Stimulated activated naive CD8-positive, alpha-beta T cell treated with anti-CD3 and anti-CD28 coated beads, Interleukin-15, Interleukin-2, amounts not matched to agents 100 U/mL and 50 U/mL, for 24 hours (primary cell): ENCODE results near the gene MACF1.
"Not testable (repeated sequence)": the region's sequence is repeated elsewhere in the genome, so short reads cannot be mapped to it uniquely, and the experiment has no call there.

Source experiments
- ATAC-seq: fragments of 150-1000 bp; cut with Tn5 transposase; one replicate; pipeline ENCODE4 v1.10.0; 2021
- DNase-seq: peaks from one replicate; pipeline ENCODE4 v3.0.0; 2021

The MACF1 gene

DNA sequence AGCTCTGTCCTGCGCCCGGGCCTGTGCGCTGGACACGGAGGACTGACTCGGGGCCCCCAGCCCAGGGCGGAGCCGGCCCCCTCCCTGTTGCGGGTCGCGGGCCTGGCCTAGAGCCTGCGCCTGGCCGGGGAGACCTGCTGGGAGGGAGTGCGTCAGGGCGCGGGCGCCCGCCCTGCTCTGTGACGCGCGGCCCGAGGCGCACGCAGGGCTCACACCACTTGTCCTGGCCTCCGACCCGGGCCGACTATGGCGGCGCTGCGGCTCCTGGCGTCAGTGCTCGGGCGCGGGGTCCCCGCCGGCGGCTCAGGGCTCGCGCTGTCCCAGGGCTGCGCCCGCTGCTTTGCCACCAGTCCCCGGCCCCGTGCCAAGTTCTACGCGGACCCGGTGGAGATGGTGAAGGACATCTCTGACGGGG is 310.2 kb downstream of the MACF1 start:
- peak; percentile 58 for ATAC-seq
- not testable (repeated sequence) for DNase-seq

DNA sequence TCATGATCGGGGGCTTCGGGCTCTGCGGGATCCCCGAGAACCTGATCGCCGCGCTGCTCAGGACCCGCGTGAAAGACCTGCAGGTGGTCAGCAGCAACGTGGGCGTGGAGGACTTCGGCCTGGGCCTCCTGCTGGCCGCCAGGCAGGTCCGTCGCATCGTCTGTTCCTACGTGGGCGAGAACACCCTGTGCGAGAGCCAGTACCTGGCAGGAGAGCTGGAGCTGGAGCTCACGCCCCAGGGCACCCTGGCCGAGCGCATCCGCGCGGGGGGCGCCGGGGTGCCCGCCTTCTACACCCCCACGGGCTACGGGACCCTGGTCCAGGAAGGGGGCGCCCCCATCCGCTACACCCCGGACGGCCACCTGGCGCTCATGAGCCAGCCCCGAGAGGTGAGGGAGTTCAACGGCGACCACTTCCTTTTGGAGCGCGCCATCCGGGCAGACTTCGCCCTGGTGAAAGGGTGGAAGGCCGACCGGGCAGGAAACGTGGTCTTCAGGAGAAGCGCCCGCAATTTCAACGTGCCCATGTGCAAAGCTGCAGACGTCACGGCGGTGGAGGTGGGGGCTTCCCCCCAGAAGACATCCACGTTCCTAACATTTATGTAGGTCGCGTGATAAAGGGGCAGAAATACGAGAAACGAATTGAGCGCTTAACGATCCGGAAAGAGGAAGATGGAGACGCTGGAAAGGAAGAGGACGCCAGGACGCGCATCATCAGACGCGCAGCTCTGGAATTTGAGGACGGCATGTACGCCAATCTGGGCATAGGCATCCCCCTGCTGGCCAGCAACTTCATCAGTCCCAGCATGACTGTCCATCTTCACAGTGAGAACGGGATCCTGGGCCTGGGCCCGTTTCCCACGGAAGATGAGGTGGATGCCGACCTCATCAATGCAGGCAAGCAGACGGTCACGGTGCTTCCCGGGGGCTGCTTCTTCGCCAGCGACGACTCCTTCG is 310.9 kb downstream of the MACF1 start:
- DNase-seq: peak; percentile 68

DNA sequence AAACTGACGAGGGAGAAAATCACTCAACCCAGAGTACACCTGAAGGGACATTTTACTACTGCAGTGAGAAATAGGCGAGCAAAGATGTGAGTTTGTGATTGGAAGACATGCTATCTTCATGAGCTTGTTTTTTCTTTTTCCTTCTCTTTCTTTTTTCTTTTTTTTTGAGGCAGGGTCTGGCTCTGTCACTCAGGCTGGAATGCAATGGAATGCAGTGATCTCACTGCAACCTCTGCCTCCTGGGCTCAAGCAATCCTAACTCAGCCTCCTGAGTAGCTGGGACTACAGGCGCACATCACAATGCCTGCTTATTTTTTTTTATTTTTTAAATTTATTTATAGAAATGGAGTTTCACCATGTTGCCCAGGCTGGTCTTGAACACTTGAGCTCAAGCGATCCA is 312.3 kb downstream of the MACF1 start:
- ATAC-seq, DNase-seq: not testable (repeated sequence)

More for the DNA sequence above, 310.9 kb downstream of the MACF1 start:
- ATAC-seq: peak; percentile 51

DNA sequence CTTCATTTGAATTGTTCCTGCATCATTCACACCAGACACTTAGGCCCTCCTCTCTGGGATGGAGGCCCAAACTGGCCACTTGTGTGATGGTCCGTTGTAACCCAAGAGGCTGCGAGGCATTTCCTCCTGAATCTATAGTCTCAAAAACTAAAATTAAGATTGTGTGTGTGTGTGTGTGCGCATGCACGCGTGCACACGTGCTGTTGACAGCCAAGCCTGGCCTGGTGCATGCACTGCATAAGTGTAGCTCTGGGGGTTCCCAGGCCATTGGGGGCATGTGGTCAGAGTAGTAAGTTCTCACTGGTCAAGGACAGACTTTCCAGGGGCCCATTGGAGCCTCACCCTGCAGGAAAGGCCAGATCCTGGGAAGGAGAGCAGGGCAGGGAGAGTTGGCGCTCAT is 313.4 kb downstream of the MACF1 start:
- ATAC-seq, DNase-seq: not testable (repeated sequence)

DNA sequence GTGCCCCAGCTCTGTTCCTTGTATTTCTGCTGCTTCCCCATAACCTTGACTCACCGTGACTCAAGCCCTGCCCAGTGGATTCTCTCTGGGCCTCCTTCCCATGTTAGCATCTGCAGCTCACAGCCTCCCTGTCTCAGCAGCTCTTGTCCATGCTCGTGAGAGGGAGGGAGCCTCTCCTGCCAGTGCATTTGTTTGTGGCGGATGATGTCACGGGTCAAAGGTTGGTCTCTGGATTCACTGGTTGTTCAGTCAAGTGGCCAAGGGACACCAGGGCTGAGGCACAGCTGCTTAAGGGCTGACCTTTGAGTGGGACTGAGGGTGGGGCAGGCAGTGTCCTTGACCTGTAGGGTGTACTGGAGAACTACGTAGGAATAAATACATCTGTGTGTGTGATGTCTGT is 314.9 kb downstream of the MACF1 start:
- not testable (repeated sequence) for DNase-seq, ATAC-seq

DNA sequence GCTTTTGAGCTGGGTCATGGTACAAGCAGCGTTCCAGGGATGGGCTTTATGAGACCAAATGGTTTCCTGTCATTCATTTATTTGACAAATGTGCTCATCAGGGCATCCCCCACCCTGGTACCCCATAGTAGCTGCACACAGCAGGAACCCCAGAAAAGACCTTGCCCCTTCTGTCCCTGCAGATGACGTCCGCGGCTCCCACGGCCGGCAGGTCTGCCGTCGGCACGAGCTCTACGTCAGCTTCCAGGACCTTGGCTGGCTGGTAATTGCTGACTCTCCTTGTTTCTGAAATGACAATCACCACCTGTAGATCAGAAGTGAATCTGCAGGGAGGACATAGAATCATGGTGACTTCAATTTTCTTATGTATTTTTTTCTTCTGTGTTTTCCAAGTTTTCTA is 317.7 kb downstream of the MACF1 start:
- DNase-seq, ATAC-seq: not testable (repeated sequence)

DNA sequence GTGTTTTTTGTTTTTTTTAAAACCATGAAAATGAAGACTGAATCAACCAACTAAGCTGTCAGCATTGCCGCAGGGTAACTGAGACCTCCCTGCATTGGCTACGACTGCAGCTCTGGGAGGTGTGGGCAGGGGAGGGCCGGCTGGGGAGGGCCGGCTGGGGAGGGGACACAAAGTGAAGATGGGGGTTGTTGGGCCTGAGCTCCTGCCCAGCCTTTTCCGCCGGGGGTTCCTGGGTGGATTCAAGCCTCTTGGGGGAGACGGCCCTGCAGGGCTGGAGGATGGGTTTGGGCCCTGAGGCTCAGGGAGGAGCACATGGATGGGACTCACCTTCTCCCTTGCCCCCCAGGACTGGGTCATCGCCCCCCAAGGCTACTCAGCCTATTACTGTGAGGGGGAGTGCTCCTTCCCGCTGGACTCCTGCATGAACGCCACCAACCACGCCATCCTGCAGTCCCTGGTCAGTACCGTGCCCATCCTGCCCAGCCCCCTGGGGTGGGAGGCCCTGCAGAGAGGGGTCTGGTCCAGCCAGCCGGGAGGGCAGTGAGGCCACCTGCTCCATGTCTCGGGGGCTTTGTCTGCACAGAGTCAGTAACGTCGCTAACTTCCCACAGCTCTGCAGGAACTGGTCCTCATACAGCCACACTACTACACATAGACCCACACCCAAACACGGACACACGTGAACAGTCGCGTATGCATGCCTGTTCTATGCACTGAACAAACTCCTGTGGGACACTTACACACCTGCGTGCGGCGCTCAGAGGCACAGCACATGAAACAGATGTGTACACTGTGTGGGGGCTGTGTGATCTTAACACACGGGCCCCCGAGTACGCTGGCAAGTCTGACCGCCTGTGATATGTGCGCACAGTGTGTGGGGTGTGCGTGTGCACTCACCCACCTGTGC is 318.4 kb downstream of the MACF1 start:
- ATAC-seq (no peak), DNase-seq (no peak)

DNA sequence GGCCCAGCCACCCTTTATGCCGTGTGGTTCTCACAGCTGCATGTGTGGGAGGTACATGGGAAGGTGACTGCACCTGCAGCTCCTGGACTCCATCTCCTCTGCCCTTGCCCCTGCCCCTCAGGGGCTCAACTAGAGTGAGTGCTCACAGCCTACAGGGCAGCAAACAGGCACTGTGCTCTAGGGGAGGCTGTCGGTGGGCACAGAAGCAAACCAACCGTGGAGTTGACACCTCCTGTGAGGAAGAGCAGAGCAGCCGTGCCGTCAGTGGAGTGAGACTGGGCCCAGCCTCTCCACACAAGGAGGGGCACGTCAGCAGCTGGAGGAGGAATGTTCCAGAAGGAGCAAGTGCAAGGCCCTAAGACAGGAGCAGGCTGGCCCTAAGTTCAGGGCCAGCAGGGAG is 319.7 kb downstream of the MACF1 start:
- no peak for DNase-seq
- ATAC-seq: no peak

DNA sequence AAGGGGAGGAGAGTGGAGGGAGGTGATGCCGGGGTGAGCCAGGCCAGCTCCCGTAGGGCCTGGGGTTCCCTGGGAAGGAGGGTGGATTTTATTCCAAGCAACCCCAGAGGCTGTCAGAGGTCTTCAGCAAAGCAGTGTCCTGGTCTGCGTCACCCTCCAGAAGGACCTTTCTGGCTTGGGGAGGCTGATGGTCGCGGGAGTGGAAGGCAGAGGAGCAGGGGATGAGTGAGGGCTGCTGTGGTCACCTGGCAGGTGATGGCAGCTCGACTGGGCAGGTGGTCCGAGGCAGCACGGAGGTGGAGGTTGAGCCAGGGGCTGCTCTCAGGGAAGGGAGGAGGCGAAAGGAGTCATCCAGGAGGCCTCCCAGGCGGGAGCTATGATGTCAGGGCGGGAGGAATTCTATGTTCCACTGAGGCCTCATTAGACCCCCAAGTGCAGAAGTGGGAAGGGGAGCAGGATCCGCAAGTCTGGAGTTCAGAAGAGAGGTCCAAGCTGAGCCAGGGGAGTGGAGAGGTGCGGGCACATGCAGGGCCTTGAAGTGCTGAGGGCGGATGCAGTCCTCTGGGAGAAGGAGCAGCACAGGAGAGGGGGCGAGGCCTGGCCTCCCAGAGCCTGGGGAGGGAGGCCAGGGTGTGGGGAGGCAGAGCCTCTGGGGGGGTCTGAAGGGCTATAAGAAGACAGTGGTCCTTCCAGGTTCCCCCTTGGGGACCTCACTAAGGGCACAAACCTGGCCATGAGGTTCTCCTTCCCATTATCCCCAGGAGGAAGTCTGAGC is 320.3 kb downstream of the MACF1 start:
- DNase-seq (no peak), ATAC-seq (no peak)

DNA sequence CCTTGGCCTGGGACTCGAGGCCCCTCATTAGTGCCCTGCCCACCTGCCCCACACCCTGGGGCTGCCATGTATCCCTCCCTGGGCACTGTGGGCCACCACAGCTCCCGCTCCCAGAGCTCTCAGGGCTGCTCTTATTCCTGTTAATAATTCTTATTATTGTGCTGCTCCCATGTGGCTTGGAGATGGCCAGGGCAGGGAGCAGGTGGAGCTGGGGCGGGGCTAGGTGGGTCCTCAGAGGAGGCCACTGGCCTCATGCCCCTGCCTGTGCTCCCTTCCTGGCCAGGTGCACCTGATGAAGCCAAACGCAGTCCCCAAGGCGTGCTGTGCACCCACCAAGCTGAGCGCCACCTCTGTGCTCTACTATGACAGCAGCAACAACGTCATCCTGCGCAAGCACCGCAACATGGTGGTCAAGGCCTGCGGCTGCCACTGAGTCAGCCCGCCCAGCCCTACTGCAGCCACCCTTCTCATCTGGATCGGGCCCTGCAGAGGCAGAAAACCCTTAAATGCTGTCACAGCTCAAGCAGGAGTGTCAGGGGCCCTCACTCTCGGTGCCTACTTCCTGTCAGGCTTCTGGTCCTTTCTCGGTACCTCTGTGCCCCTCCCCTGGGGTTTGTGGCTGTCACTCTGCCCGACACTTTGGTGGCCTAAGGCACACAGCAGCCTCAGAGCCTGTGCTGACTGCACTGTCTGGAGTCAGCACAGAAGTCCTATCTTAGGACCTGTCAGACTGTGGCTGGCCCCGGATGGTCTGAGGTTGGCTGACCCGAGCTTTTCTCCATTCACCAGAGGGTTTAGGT is 321.1 kb downstream of the MACF1 start:
- peak; percentile 31 for DNase-seq
- peak; percentile 55 for ATAC-seq

DNA sequence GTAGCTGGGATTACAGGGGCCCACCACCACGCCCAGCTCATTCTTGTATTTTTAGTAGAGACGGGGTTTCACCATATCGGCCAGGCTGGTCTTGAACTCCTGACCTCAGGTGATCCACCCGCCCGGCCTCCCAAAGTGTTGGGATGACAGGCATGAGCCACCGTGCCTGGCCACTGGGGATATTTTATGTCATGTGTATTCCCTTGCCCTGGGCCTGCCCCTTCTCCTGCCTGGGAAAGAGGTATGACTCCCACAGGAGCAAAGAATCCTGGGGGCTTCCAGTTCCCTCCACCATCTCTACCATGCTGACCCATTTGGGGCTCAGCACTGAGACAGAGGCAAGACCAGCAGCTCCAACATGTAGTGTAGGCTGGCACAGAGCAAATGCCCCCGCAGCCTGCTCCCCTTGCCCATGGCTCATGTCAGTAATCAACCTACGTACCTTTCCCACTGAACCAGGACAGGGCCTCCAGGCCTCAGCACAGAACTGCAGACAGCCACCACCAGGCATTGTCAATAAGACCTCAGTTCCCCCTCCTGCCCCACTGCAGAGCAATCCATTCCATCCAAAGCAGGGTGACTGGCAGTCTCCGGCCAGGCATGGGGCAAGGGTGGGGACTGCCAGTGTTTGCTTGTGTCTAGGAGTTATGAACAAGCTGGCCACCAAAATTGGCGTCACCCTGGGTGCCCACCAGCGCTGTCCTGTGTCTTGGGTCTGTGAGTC is 322.1 kb downstream of the MACF1 start:
- no peak for DNase-seq

DNA sequence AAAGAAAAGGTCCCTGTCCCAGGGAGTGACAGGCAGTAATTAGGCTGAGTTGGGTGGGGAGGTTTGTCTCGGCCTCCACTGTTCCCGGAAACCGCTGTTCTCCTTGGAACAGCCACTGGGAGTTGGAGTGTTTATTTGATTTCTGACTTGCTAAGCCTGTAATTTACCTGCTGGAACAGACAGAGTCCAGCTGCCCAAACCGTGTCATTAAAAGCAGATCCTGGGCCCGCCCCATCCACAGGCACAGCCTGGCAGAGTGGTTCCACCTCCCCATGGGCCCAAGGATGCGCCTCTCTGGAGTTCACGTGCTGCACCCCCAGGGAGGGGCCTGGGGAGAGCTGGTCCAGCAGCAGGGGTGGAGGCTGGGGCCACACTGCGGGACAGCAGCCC is 322.7 kb downstream of the MACF1 start:
- DNase-seq, ATAC-seq: not testable (repeated sequence)

More for the DNA sequence above, 322.1 kb downstream of the MACF1 start:
- ATAC-seq: no peak

DNA sequence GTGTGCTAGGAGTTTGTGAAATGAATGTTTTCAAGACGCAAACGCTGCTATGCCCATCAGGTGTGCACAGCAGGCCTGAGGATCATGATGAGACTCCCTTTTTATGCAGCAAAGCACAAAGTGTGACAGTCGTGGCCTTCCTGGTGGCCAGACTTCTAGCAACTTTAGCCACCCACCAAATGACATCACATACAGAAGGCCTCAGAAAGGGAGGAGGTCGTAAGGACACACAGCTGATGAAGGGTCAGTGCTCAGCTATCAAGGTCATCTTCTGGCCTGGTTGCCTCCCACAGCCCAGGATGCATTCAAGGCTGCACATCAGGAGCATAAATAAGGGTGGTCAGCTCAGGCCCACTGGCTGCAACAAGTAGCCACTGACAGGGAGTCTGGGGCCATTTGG is 323.6 kb downstream of the MACF1 start:
- DNase-seq: no peak
- ATAC-seq: no peak

DNA sequence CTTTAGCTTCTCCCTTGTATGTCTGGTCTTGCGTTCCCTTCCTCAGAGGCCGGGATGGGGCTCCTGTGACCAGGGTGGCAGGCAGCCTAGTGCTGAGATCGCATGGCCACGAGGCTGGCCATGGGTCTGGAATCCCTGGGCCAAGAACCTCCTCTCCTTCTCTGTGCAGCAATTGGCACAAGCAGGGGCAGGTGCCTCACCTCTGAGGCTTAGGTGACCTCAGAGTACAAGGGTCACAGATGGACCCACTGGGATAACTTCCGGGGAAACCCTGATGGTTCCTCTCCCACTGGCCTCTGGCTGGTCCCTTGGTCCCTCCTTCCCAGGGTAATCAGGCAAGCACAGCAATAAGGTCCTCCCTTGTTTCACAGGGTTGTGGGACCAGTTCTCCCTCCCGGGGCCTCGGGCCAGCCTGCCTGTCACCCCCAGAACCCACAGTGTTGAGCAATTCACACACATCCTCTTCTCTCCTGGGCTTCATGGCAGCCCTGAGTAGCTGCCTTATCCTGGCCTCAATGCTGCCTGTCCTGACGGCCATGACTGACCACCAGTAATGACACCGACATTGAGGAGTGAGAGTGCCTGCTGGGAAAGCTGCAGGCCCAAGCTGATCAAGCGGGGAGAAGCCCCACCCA is 325.5 kb downstream of the MACF1 start:
- ATAC-seq (no peak), DNase-seq (no peak)

DNA sequence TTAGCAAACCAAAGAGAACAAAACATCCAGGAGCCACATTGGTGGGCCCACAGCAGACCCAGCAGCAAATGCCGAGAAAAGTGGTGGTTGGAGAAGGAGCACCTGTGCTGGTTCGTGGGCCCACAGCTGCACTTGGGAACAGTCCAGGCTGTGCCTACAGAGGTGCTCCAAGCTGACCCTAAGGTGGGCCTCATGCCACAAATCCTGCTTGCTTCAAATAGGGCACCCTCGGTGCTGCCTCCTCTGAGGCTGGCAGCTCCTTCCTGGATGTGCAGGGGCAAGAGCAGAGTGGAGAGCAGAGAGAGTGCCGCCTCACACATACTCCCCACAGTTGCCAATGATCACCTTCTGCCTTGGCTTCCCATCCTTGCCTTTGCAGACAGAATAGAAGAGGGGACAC is 327.0 kb downstream of the MACF1 start:
- ATAC-seq: no peak
- DNase-seq: no peak

DNA sequence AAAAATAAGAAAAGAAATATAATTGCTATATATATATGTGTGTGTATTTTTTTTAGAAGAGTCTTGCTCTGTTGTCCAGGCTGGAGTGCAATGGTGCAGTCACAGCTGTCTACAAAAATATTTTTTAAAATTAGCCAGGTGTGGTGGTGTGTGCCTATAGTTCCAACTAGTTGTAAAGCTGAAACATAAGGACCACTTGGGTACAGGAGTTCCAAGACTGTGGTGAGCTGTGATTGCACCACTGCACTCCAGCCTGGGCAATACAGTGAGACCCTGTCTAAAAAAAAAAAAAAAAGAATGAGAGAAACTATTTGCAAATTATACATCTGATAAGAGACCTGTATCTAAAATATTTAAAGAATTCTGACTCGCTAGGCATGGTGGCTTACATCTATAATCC is 328.9 kb downstream of the MACF1 start:
- DNase-seq (no peak), ATAC-seq (no peak)
